Raji (cell line): Measurements from ENCODE around the gene ZNF417.

Experiments
- POLR2A ChIP-seq: IDR thresholded peaks from 2 replicates; pipeline ENCODE4 v1.6.1; 2011; ENCODE audit warnings: low read depth, low read length, control low read depth; ENCODE audit not compliant: insufficient read depth

ZNF417 gene

DNA sequence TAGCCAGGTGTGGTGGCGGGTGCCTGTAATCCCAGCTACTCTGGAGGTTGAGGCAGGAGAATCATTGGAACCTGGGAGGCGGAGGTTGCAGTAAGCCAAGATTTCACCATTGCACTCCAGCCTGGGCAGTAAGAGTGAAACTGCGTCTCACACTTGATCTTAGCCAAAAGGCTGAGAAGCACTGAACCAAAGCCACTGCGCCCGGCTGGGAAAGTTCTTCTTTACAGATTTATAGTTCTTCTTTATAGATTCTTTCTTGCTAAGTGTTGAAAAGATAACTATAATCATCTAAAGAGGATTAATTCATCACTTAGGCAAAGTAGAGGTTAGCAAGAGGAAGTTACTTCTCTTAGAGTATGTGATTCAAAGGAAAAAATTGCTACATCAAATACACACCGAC, 11.1 kb downstream of the ZNF417 start:
- no peak for TF ChIP-seq POLR2A

GRCh38 chr19:57903618-57904184, 12.7 kb downstream of the ZNF417 start:
- no peak for TF ChIP-seq POLR2A

DNA sequence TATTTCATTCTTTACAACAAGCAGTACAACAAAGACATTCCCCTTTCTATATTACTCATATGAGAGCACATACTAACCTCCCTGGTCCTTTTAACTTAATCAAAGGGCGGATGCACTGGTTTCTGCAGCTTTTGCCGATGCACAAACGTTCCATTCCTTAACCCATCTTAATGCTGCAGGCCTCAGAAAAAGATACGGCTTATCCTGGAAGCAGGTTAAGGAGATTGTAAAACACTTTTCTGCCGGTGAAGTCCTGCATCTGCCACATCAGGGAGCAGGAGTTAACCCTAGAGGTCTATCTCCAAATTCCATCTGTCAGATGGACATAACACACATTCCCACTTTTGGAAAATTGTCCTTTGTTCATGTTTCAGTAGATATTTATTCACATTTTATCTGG, 16.1 kb downstream of the ZNF417 start:
- no peak for TF ChIP-seq POLR2A

- no peak for TF ChIP-seq POLR2A
Observed at GRCh38 chr19:57888560-57889231, 27.7 kb downstream of the ZNF417 start, which contains the start of gene ZNF814. TSS of gene ZNF814 (minus strand) at chr19:57889037. CDS start at chr19:57888802, 235 bp downstream.

DNA sequence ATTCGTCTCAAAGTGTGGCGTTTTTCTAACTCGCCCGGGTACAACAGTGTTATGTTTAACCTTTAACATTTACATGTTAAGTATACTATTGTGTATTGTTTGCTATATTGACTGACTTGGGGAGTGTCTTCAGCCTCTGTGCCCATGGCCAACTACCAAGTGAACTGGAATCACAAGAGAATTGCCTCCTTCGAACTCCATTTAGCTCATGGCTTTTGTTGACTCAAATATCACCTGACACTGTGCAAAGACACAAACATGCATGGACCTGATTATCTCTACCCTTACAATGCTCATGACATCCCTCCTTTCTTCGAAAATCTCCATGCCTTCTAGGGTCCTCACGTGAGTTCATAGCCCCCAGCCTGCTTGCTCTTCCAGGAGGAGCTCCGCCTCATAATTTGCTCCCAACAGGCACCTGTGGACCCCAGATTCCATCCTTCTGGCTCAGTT, 28.3 kb downstream of the ZNF417 start:
- no peak for TF ChIP-seq POLR2A

- TF ChIP-seq POLR2A: no peak
Observed at GRCh38 chr19:57887195-57887941, 29.0 kb downstream of the ZNF417 start.

GRCh38 chr19:57886046-57886445, 30.3 kb downstream of the ZNF417 start:
- TF ChIP-seq POLR2A: no peak

DNA sequence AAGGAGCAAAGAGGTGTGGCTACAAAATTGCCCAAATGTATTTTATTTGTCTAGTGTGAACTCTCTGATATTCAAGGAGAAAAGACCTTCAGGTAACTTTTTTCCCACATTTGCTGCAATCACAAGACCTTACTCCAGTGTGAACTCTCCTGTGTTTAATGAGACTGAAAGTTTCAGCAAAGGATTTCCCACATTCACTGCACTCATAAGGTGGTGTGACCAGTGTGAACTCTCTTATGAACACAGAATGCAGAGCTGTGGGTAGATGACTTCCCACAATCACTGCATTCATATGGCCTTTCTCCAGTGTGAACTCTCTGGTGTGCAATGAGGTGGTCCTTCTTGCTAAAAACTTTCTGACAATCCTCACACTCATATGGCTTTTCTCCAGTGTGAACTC, 43.9 kb downstream of the ZNF417 start:
- TF ChIP-seq POLR2A: no peak

- TF ChIP-seq POLR2A: no peak
Observed at GRCh38 chr19:57870225-57870624, 46.2 kb downstream of the ZNF417 start.

GRCh38 chr19:57867868-57868492, 48.4 kb downstream of the ZNF417 start:
- TF ChIP-seq POLR2A: no peak
